HFFc6 (cell line): Measurements from ENCODE around the gene BBS9. TPM values are rescaled to one million over a fixed set of nuclear protein-coding genes. Genes with fewer than 3 reads are reported as not detected.
A peak's percentile ranks its signal among the peaks of the same experiment; 100 is the strongest.

Source experiments
- DNase-seq: peaks from one replicate; pipeline ENCODE4 v3.0.0-alpha.2; 2018
- H3K27ac Mint-ChIP-seq: 2 replicates; pipeline ENCODE4 v1.8.0; 2020; ENCODE audit warnings: mild to moderate bottlenecking, mixed read lengths
- H3K27me3 Mint-ChIP-seq: 2 replicates; pipeline ENCODE4 v1.8.0; 2021; ENCODE audit warnings: mild to moderate bottlenecking, moderate library complexity, mixed read lengths; ENCODE audit not compliant: insufficient read depth
- H3K36me3 Mint-ChIP-seq: 2 replicates; pipeline ENCODE4 v1.8.0; 2021; ENCODE audit warnings: low read depth, mixed read lengths
- H3K4me1 Mint-ChIP-seq: 2 replicates; pipeline ENCODE4 v1.8.0; 2020; ENCODE audit warnings: low read depth, mixed read lengths
- H3K4me3 Mint-ChIP-seq: 2 replicates; pipeline ENCODE4 v1.8.0; 2020; ENCODE audit warnings: mild to moderate bottlenecking, moderate library complexity, mixed read lengths
- H3K9me3 Mint-ChIP-seq: 2 replicates; pipeline ENCODE4 v1.8.0; 2020; ENCODE audit warnings: mild to moderate bottlenecking, mixed read lengths
- total RNA-seq, 6 experiments: library from RNA; stranded (reverse); fragmentation: NEBNext Ultra II Directional; extraction: Animal tissue kit (Norgen Biotek cat#: 25700); gene quantifications; 2 replicates in 1 of 6; 3 replicates in 5 of 6; pipeline ENCODE4 v1.2.3, GENCODE V29; 2021
- TF ChIP-seq, protein P1 (sequence below): fragments of 200-600 bp; sonication (generic); IDR thresholded peaks from 2 replicates; pipeline ENCODE4 v1.5.0; 2021; ENCODE audit warnings: antibody characterized with exemption, mild to moderate bottlenecking

Gene BBS9
- total RNA-seq, 6 experiments from 2014 or later = 10.6 to 13.0 (median 12.1) TPM

DNA sequence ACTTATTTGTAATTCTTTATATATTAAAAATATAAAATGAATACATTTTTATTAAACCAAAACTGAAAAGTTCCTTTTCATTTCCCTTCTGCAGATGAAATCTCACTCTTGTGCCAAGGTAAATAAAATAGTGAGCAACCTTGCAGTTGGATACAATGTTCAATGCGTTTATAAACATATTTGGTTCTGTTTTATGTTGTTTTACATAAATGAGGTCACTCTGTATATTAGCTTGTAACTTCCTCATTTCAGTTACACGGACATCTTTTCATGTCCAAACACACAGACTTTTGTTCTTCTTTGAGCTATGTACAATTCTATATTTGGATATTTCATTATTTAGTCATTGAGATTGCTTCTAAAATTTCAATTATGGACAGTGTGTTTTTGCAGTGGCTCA lies 107.7 kb downstream of the BBS9 start:
- Mint-ChIP-seq H3K4me3 (no peak overlapping the region), H3K27me3 (no peaks in the 10 kb centered on the region), H3K27ac (no peak overlapping the region), H3K36me3 (no peaks in the 10 kb centered on the region), H3K4me1 (no peaks in the 10 kb centered on the region), H3K9me3 (no peaks in the 10 kb centered on the region)
- TF ChIP-seq, protein P1, sequence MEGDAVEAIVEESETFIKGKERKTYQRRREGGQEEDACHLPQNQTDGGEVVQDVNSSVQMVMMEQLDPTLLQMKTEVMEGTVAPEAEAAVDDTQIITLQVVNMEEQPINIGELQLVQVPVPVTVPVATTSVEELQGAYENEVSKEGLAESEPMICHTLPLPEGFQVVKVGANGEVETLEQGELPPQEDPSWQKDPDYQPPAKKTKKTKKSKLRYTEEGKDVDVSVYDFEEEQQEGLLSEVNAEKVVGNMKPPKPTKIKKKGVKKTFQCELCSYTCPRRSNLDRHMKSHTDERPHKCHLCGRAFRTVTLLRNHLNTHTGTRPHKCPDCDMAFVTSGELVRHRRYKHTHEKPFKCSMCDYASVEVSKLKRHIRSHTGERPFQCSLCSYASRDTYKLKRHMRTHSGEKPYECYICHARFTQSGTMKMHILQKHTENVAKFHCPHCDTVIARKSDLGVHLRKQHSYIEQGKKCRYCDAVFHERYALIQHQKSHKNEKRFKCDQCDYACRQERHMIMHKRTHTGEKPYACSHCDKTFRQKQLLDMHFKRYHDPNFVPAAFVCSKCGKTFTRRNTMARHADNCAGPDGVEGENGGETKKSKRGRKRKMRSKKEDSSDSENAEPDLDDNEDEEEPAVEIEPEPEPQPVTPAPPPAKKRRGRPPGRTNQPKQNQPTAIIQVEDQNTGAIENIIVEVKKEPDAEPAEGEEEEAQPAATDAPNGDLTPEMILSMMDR = no peak
- DNase-seq = no peak

DNA sequence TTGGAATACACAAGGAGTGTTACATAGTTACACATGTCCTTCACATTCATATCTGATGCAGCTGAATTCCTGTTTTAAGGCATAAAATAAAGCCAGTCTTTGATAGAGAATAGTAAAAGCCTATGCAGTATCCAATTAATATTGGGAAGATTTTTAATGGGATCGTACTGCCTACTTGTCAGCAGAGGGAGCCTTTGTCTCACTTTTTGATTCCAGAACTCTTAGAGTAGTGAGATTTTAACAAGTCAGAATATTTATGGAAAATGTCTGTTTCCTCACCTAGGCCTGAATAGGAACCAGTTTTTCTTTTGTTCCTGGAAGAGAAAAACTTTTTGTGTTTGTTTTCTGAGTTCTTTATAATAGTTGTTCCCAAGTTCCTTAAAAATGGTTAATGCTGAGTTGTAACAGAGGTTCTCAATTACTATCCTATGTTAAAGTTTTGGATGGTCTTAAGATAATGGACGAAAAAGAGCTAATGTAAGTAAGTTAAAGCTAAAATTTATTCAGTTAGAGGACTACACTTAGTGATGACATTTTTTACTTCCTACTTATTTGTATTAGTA lies 114.0 kb downstream of the BBS9 start:
- H3K4me3 Mint-ChIP-seq = no peak overlapping the region
- TF ChIP-seq, protein P1 = peak; percentile 87
- H3K27ac Mint-ChIP-seq = no peak overlapping the region
- H3K9me3 Mint-ChIP-seq = no peaks in the 10 kb centered on the region
- H3K27me3 Mint-ChIP-seq = no peaks in the 10 kb centered on the region
- no peaks in the 10 kb centered on the region for H3K4me1 Mint-ChIP-seq
- H3K36me3 Mint-ChIP-seq = no peaks in the 10 kb centered on the region
- peak; percentile 60 for DNase-seq

DNA sequence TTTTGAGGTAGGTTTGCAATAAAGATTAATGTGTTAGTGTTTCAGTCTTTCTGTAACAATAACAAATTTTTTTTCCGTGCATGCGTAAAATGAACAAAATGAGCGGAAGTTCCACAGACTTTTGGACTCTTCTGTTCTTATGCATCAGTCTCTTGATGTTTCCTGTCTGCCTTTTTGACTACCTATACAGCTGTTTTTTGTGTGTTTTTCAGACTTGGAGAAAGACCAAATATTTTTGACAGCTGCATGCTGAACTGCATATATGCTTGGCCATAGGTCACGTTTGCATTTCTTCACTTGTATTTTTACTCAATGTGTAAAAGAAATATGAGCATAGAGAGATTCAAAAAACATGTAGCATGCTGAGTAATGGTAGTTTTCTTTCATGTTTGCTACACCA lies 119.3 kb downstream of the BBS9 start:
- Mint-ChIP-seq H3K4me3 (no peak overlapping the region), H3K36me3 (no peaks in the 10 kb centered on the region), H3K4me1 (peaks cover 22% of the 10 kb centered on the region), H3K27ac (no peak overlapping the region), H3K9me3 (no peaks in the 10 kb centered on the region), H3K27me3 (no peaks in the 10 kb centered on the region; the same call in 1 of the 2 replicates)
- no peak for DNase-seq
- TF ChIP-seq, protein P1 = no peak

DNA sequence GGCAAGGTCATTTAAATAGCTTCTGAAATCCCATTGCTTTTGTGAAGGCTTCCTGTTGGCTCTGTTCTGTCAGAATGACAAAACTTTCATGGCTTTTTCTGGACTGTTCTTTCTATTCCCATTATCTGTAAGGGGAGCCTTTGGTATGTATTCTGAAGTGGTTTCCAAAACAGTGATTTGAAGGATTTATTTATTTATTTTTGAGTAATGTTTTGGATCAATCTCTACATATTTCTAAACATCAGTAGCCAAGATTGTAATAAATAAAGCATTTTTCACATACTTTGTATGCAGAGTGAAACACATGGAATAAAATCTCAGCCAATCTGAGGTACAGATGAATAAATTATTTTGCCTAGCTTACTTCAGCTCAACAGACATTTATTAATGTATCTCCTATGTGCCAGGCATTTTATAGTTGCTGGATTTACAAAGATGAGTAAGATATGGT lies 121.1 kb downstream of the BBS9 start:
- Mint-ChIP-seq H3K9me3 (no peaks in the 10 kb centered on the region), H3K4me3 (no peak overlapping the region), H3K36me3 (no peaks in the 10 kb centered on the region), H3K27ac (peak overlapping the region; percentile 59), H3K4me1 (peaks cover 22% of the 10 kb centered on the region), H3K27me3 (no peaks in the 10 kb centered on the region; the same call in 1 of the 2 replicates)
- peak; percentile 63 for DNase-seq
- TF ChIP-seq, protein P1 = no peak

DNA sequence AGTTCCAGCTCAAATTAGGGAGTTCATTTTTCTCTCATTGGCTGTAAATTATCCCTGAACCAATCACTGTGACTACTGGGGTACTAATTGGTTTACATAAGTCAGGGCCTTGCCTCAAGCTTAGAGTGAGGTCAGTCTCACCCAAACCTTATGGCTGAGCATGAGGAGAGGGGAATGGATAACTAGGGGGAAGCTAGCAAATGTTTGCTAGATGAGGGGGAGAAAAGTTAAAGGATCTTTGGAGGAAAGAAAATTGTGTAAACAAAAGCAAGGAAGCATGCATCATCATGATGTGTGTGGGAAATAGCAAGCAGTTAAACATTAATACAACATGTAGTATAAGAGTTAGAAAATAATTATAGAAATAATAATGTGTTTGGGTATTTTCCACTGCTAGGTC lies 121.9 kb downstream of the BBS9 start:
- H3K9me3 Mint-ChIP-seq = no peaks in the 10 kb centered on the region
- H3K27ac Mint-ChIP-seq = peak overlapping the region; percentile 59; the same call in 1 of the 2 replicates
- TF ChIP-seq, protein P1 = no peak
- DNase-seq = no peak
- H3K4me3 Mint-ChIP-seq = no peak overlapping the region
- H3K27me3 Mint-ChIP-seq = no peaks in the 10 kb centered on the region; the same call in 1 of the 2 replicates
- peaks cover 22% of the 10 kb centered on the region for H3K4me1 Mint-ChIP-seq
- H3K36me3 Mint-ChIP-seq = no peaks in the 10 kb centered on the region
